Measurements from ENCODE around the gene GLCCI1.

DNA sequence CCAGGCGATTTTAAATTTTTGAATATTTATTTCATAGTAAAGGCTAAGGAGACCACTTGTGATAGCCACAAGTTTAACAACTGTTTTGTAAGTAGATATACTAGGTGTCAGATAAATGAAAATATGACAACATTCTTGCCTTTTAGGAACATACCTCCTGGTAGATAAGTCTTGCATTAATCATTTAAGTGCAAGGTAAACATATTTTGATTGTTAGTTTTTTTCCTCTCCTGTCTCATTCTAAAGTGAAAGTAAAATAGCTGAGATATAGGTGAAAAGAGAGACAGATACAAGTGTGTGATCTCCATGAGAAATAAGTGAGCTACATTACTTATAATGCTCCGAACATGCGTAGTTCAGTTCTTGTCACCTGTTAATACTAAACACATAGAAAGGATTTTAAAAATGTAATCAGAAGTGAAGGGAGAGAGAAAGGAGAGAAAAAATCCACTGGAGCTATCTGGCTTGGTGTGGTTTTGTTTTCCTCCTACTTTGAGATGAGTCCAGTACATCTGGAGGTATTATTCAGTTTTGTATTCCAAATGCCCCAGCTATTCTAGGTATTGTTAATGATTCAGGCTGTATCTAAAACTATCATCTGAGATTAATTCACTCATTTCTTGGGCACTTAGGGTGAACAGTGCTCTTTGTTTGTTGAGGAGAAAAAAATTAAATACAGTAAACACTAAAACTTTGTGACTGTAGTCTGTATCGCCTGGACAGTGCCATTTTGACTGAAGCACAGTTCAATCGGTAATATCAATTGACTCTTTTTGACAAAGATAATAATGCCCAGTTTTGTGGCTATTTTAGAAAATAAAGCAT lies 21.2 kb downstream of the GLCCI1 start:
- TF ChIP-seq CTCF (IDR thresholded peaks at IDR 0.05) (no peak), POLR2A (IDR thresholded peaks at IDR 0.05) (no peak)

Measured in right lobe of liver (tissue), 4 donors.